CD14-positive monocyte (primary cell): ENCODE results near the gene ATP11A. TPM values are rescaled to one million over a fixed set of nuclear protein-coding genes. Genes with fewer than 3 reads are reported as not detected.

ENCODE experiments used
- DNase-seq, 3 donors: peaks; one replicate each; pipeline ENCODE4 v3.0.0-alpha.2; 2011 to 2022
- H2AFZ ChIP-seq: 2 replicates; pipeline ENCODE4 v1.6.0; 2012; ENCODE audit warnings: mild to moderate bottlenecking, low read depth, low read length, inconsistent platforms; ENCODE audit not compliant: insufficient read depth, poor library complexity, severe bottlenecking
- H3K27ac ChIP-seq, 2 donors: 1 replicate in 1 of 2; 2 replicates in 1 of 2; pipeline ENCODE4 v1.5.1; 2012 to 2013; ENCODE audit warnings: low read length in 2 of 2, control low read depth in 1 of 2, inconsistent platforms in 1 of 2, low read depth in 1 of 2, mild to moderate bottlenecking in 1 of 2
- H3K27me3 ChIP-seq, 2 donors: one replicate each; pipeline versions ENCODE4 v1.6.0 to v1.6.1; 2011 to 2013; ENCODE audit warnings: low read length in 2 of 2; ENCODE audit not compliant: control insufficient read depth in 2 of 2, insufficient read depth in 2 of 2
- H3K36me3 ChIP-seq, 2 donors: replicated peaks in 1 of 2; 1 replicate in 1 of 2; 2 replicates in 1 of 2; pipeline versions ENCODE4 v1.5.1 to v1.6.1; 2012 to 2013; ENCODE audit warnings: low read length in 2 of 2, control low read depth in 1 of 2, inconsistent platforms in 1 of 2, mild to moderate bottlenecking in 1 of 2; ENCODE audit not compliant: insufficient read depth in 2 of 2, control insufficient read depth in 1 of 2
- H3K4me1 ChIP-seq, 2 donors: 1 replicate in 1 of 2; 2 replicates in 1 of 2; pipeline versions ENCODE4 v1.5.1 to v1.6.1; 2012 to 2013; ENCODE audit warnings: low read length in 2 of 2, control low read depth in 1 of 2, inconsistent platforms in 1 of 2, mild to moderate bottlenecking in 1 of 2, moderate library complexity in 1 of 2; ENCODE audit not compliant: insufficient read depth in 2 of 2, control insufficient read depth in 1 of 2
- H3K4me2 ChIP-seq: replicated peaks from 2 replicates; pipeline ENCODE3; 2012; ENCODE audit warnings: low read length, moderate library complexity, mild to moderate bottlenecking; ENCODE audit not compliant: poor library complexity, severe bottlenecking; ENCODE audit errors: extremely low read depth
- H3K4me3 ChIP-seq, 3 experiments: fragments of 200-600 bp in 1 of 3; sonication (generic) in 1 of 3; replicated peaks in 1 of 3; 1 replicate in 2 of 3; 2 replicates in 1 of 3; pipeline ENCODE4 v1.5.1; 2011 to 2013; ENCODE audit warnings: low read length in 3 of 3, mild to moderate bottlenecking in 3 of 3, control low read depth in 2 of 3, low read depth in 2 of 3, inconsistent platforms in 1 of 3, moderate library complexity in 1 of 3
- H3K79me2 ChIP-seq: 2 replicates; pipeline ENCODE4 v1.6.0; 2012; ENCODE audit warnings: mild to moderate bottlenecking, control low read depth, inconsistent platforms, low read length, moderate library complexity; ENCODE audit not compliant: insufficient read depth
- H3K9ac ChIP-seq: 2 replicates; pipeline ENCODE4 v1.6.0; 2017; ENCODE audit warnings: low read length, mild to moderate bottlenecking; ENCODE audit not compliant: insufficient read depth, poor library complexity, severe bottlenecking
- H3K9me3 ChIP-seq, 2 donors: replicated peaks in 1 of 2; 1 replicate in 1 of 2; 2 replicates in 1 of 2; pipeline versions ENCODE4 v1.5.1 to v1.6.1; 2012 to 2013; ENCODE audit warnings: low read length in 2 of 2, control low read depth in 1 of 2; ENCODE audit not compliant: control insufficient read depth in 1 of 2, insufficient read depth in 1 of 2
- H4K20me1 ChIP-seq: 2 replicates; pipeline ENCODE4 v1.6.0; 2012; ENCODE audit warnings: mild to moderate bottlenecking, low read length, control low read depth, moderate library complexity; ENCODE audit not compliant: insufficient read depth
- H3K27ac Mint-ChIP-seq, 7 donors: one replicate each; pipeline ENCODE4 v1.8.0; 2020; ENCODE audit warnings: mild to moderate bottlenecking in 7 of 7, mixed read lengths in 7 of 7, moderate library complexity in 6 of 7, inconsistent platforms in 2 of 7
- H3K27me3 Mint-ChIP-seq, 3 donors: one replicate each; pipeline ENCODE4 v1.8.0; 2021 to 2022; ENCODE audit warnings: low read depth in 3 of 3, mild to moderate bottlenecking in 3 of 3, mixed read lengths in 3 of 3, moderate library complexity in 3 of 3, inconsistent platforms in 1 of 3
- H3K36me3 Mint-ChIP-seq, 2 donors: one replicate each; pipeline ENCODE4 v1.8.0; 2020; ENCODE audit warnings: mixed read lengths in 2 of 2, inconsistent platforms in 1 of 2, mild to moderate bottlenecking in 1 of 2
- H3K4me1 Mint-ChIP-seq: one replicate; pipeline ENCODE4 v1.8.0; 2020; ENCODE audit warnings: mild to moderate bottlenecking, mixed read lengths
- H3K4me3 Mint-ChIP-seq, 2 donors: one replicate each; pipeline ENCODE4 v1.8.0; 2020; ENCODE audit warnings: mild to moderate bottlenecking in 2 of 2, mixed read lengths in 2 of 2, moderate library complexity in 1 of 2
- H3K9me3 Mint-ChIP-seq, 7 donors: one replicate each; pipeline ENCODE4 v1.8.0; 2020 to 2022; ENCODE audit warnings: mixed read lengths in 7 of 7, mild to moderate bottlenecking in 6 of 7, moderate library complexity in 6 of 7, inconsistent platforms in 2 of 7
- WGBS: methylation state at CpG from one replicate; pipeline ENCODE4 v1.1.5; 2013; ENCODE audit warnings: missing lambda C conversion rate; ENCODE audit not compliant: insufficient coverage; 5-methylcytosine and 5-hydroxymethylcytosine counted together
- intact Hi-C, 2 donors: fragments of 100-400 bp; cut with micrococcal nuclease; formaldehyde crosslinking; loops; one replicate each; pipeline versions ENCODE4 v1.15.0 to v1.15.1; 2023
- polyA plus RNA-seq, 3 donors: library from polyadenylated mRNA; depleted of rRNA in 1 of 3; unstranded in 2 of 3; stranded (reverse) in 1 of 3; fragments of 300-500 nt in 2 of 3; fragments of >200 nt in 1 of 3; fragmentation: Illumina TruSeq in 2 of 3; gene quantifications; 1 replicate in 2 of 3; 2 replicates in 1 of 3; pipeline ENCODE4 v1.2.3, GENCODE V29; 2012 to 2021
- TF ChIP-seq, protein P1 (sequence below): fragments of 200-600 bp; IDR thresholded peaks from one replicate; pipeline ENCODE4 v1.8.0; 2022; ENCODE audit warnings: antibody characterized with exemption, mild to moderate bottlenecking

Gene ATP11A
- polyA plus RNA-seq, 3 donors = 7.2 to 45.4 (median 7.6) TPM

DNA sequence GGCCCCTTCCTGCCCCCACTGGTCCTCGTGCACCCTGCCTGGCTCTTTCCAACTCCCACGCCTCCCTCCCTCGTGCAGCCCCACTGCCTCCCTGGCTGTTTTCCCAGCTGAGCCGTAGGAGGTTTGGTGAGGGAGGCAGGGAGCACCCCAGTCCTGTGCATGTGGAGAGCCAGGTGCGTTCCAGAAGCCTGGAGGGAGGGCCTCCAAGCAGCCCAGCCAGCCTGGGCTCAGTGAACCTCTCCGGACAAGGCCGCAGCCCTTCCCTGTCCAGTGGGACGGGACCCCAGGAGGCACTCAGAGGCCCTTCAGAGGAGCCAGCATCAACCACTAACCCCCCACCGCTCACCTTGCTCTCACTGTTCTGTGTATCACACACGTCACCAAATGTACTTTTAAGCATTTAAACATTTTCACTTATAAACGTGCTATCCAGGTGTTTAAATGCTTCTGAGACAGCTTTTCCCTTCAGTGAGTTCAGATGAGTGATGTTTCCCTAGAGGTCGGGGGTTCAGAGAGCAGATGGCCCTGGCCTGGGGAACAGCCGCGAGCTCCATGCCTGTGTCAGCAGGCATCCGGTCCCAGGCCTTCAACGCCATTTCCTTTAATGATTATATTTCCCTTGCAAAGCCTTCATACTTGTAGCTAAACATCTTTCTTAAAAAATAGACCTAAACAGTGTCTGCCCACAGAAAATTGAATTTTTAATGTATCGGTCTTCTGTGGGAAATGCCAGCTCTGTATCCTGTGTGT is 122.6 kb downstream of the ATP11A start:
- H3K36me3 ChIP-seq = peaks cover 86 to 97% of the 10 kb centered on the region in 2 donors
- Mint-ChIP-seq H3K9me3 (peaks cover 3 to 20% (median 9%) of the 10 kb centered on the region in 7 donors), H3K27ac (peak overlapping the region in 3 of 7 donors; percentile 13 to 77 (median 37)), H3K4me3 (no peak overlapping the region), H3K36me3 (peaks cover 76 to 91% of the 10 kb centered on the region in 2 donors), H3K4me1 (no peaks in the 10 kb centered on the region), H3K27me3 (peaks cover 0 to 2% (median 0%) of the 10 kb centered on the region in 3 donors)
- peaks cover 42% of the 10 kb centered on the region for H4K20me1 ChIP-seq
- H3K9ac ChIP-seq = no peak overlapping the region
- no peaks in the 10 kb centered on the region for H3K79me2 ChIP-seq
- DNase-seq = no peak
- TF ChIP-seq, protein P1, sequence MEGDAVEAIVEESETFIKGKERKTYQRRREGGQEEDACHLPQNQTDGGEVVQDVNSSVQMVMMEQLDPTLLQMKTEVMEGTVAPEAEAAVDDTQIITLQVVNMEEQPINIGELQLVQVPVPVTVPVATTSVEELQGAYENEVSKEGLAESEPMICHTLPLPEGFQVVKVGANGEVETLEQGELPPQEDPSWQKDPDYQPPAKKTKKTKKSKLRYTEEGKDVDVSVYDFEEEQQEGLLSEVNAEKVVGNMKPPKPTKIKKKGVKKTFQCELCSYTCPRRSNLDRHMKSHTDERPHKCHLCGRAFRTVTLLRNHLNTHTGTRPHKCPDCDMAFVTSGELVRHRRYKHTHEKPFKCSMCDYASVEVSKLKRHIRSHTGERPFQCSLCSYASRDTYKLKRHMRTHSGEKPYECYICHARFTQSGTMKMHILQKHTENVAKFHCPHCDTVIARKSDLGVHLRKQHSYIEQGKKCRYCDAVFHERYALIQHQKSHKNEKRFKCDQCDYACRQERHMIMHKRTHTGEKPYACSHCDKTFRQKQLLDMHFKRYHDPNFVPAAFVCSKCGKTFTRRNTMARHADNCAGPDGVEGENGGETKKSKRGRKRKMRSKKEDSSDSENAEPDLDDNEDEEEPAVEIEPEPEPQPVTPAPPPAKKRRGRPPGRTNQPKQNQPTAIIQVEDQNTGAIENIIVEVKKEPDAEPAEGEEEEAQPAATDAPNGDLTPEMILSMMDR = no peak
- H3K4me3 ChIP-seq = no peak overlapping the region
- no peak overlapping the region for H2AFZ ChIP-seq
- peaks cover 5 to 10% of the 10 kb centered on the region in 2 donors for H3K9me3 ChIP-seq
- H3K4me2 ChIP-seq = no peak overlapping the region
- intact Hi-C loops = no loop called here
- H3K27me3 ChIP-seq = no peaks in the 10 kb centered on the region
- WGBS = over 99% methylated on average over 10 of the region's 17 CpGs
- no peaks in the 10 kb centered on the region for H3K4me1 ChIP-seq
- H3K27ac ChIP-seq = no peak overlapping the region

DNA sequence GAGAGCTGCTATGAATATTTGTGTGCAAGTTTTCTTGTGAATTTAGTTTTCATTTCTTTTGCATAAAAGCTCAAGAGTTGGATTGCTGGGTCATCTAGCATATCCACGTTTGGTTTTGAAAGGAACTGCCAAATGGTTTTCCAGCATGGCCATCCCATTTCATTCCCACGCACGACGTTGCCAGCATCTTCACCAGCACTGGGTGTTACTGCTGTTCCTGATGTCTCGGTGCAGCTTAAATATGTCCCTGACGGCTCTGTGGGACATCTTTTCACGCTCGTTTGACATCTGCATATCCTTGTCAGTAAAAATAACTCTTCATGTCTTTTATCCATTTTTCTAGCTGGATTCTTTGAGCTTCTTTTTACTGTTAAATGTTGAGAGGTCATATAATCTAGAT is 123.7 kb downstream of the ATP11A start:
- Histone ChIP-seq H2AFZ (no peak overlapping the region), H3K27ac (no peak overlapping the region), H3K4me1 (no peaks in the 10 kb centered on the region), H3K4me2 (no peak overlapping the region), H3K9me3 (peaks cover 6 to 13% of the 10 kb centered on the region in 2 donors), H4K20me1 (peaks cover 42% of the 10 kb centered on the region), H3K79me2 (no peaks in the 10 kb centered on the region), H3K36me3 (peaks cover 87 to 99% of the 10 kb centered on the region in 2 donors), H3K4me3 (no peak overlapping the region), H3K27me3 (no peaks in the 10 kb centered on the region), H3K9ac (no peak overlapping the region)
- H3K4me1 Mint-ChIP-seq = no peaks in the 10 kb centered on the region
- peaks cover 0 to 2% (median 0%) of the 10 kb centered on the region in 3 donors for H3K27me3 Mint-ChIP-seq
- H3K4me3 Mint-ChIP-seq = no peak overlapping the region
- H3K27ac Mint-ChIP-seq = no peak overlapping the region
- DNase-seq = no peak
- peaks cover 3 to 26% (median 13%) of the 10 kb centered on the region in 7 donors for H3K9me3 Mint-ChIP-seq
- intact Hi-C loops = no loop called here
- peaks cover 81 to 92% of the 10 kb centered on the region in 2 donors for H3K36me3 Mint-ChIP-seq
- WGBS = 100% methylated on average over 4 of the region's 8 CpGs
- TF ChIP-seq, protein P1 = no peak
